PC-3 (cell line): ENCODE measurements around the gene FAM107B. TPM values are rescaled to one million over a fixed set of nuclear protein-coding genes. Genes with fewer than 3 reads are reported as not detected.

Source experiments
- ATAC-seq: fragments of 200-7000 bp; cut with Tn5 transposase; 2 replicates; pipeline ENCODE4 v1.9.1; 2020; ENCODE audit warnings: mild to moderate bottlenecking, moderate library complexity
- BruUV-seq: library from RNA; stranded (reverse); fragments of 400-500 nt; replicated peaks from 2 replicates; lab custom pipeline; 2021; lab: Mats Ljungman, UMichigan
- CTCF ChIA-PET: fragments of 300-600 bp; sonication (Branson Sonifier 250); formaldehyde crosslinking; loops from one replicate; lab custom pipeline; 2022; ENCODE audit warnings: antibody characterized with exemption; lab: Charles Lee
- POLR2A ChIA-PET: fragments of 300-600 bp; sonication (Branson Sonifier 250); formaldehyde crosslinking; loops from one replicate; lab custom pipeline; 2022; ENCODE audit warnings: antibody characterized with exemption; ENCODE audit not compliant: unreplicated experiment; lab: Charles Lee
- DNase-seq: peaks from one replicate; pipeline ENCODE4 v3.0.0-alpha.2; 2015
- H2AFZ ChIP-seq: fragments of 300-600 bp; sonication (generic); 2 replicates; pipeline ENCODE4 v1.6.0; 2016; ENCODE audit warnings: antibody characterized with exemption, low read length
- H3F3A ChIP-seq: fragments of 300-600 bp; sonication (generic); one replicate; pipeline ENCODE4 v1.6.0; 2017; ENCODE audit warnings: antibody characterized with exemption, low read length, control low read depth, mild to moderate bottlenecking; ENCODE audit not compliant: unreplicated experiment
- H3K27ac ChIP-seq: fragments of 300-600 bp; sonication (generic); 2 replicates; pipeline ENCODE4 v1.5.1; 2016; ENCODE audit warnings: mild to moderate bottlenecking, low read length
- H3K27me3 ChIP-seq: fragments of 300-600 bp; sonication (generic); 2 replicates; pipeline ENCODE4 v1.6.1; 2016; ENCODE audit warnings: low read length, mixed read lengths
- H3K36me3 ChIP-seq: fragments of 300-600 bp; sonication (generic); 2 replicates; pipeline ENCODE4 v1.6.1; 2016; ENCODE audit warnings: low read depth, mixed run types, low read length, mixed read lengths
- H3K4me1 ChIP-seq: fragments of 300-600 bp; sonication (generic); 2 replicates; pipeline ENCODE4 v1.5.1; 2016; ENCODE audit warnings: low read length; ENCODE audit not compliant: insufficient read depth
- H3K4me2 ChIP-seq: fragments of 300-600 bp; sonication (generic); 2 replicates; pipeline ENCODE4 v1.6.0; 2016; ENCODE audit warnings: low read length
- H3K4me3 ChIP-seq: fragments of 300-600 bp; sonication (generic); 2 replicates; pipeline ENCODE4 v1.5.1; 2016; ENCODE audit warnings: mild to moderate bottlenecking, low read length, mixed read lengths
- H3K79me2 ChIP-seq: fragments of 300-600 bp; sonication (generic); 2 replicates; pipeline ENCODE4 v1.6.1; 2017; ENCODE audit warnings: low read length, mixed read lengths
- H3K9ac ChIP-seq: fragments of 300-600 bp; sonication (generic); 2 replicates; pipeline ENCODE4 v1.6.0; 2016; ENCODE audit warnings: mild to moderate bottlenecking, low read length
- H3K9me2 ChIP-seq: fragments of 300-600 bp; sonication (generic); replicated peaks from 2 replicates; pipeline ENCODE4 v1.6.1; 2016; ENCODE audit warnings: mixed run types, low read length, mixed read lengths
- H3K9me3 ChIP-seq: fragments of 300-600 bp; sonication (generic); 2 replicates; pipeline ENCODE4 v1.6.1; 2016; ENCODE audit warnings: low read length, mixed read lengths
- H4K20me1 ChIP-seq: fragments of 300-600 bp; sonication (generic); 2 replicates; pipeline ENCODE4 v1.6.1; 2016; ENCODE audit warnings: low read length, mixed read lengths
- CTCF ChIP-seq: fragments of 300-600 bp; sonication (generic); conservative IDR thresholded peaks from 2 replicates; pipeline ENCODE4 v1.5.1; 2017; ENCODE audit warnings: antibody characterized with exemption, low read depth, mild to moderate bottlenecking, low read length
- EZH2 ChIP-seq: fragments of 300-600 bp; sonication (generic); IDR thresholded peaks from one replicate; pipeline ENCODE4 v1.6.1; 2017; ENCODE audit warnings: antibody characterized with exemption, mild to moderate bottlenecking, low read length; ENCODE audit not compliant: unreplicated experiment
- EZH2phosphoT487 ChIP-seq: fragments of 300-600 bp; sonication (generic); IDR thresholded peaks from 2 replicates; pipeline ENCODE4 v1.6.1; 2018; ENCODE audit warnings: mild to moderate bottlenecking, antibody characterized with exemption, low read length, borderline replicate concordance
- intact Hi-C: fragments of 100-400 bp; cut with micrococcal nuclease; formaldehyde crosslinking; loops from 2 replicates; pipeline ENCODE4 v1.9.0; 2023
- total RNA-seq: library from RNA; depleted of rRNA; stranded (reverse); fragments of >200 nt; gene quantifications from 2 replicates; pipeline ENCODE4 v1.2.3, GENCODE V29; 2014

FAM107B gene
- total RNA-seq, 1 experiment from 2014 or later = 36.6 TPM

- no peak for DNase-seq
- Histone ChIP-seq H4K20me1 (peaks cover under 1% of the 10 kb centered on the region; the same call in 1 of the 2 replicates), H3K27me3 (no peaks in the 10 kb centered on the region), H3K9me3 (no peaks in the 10 kb centered on the region), H3K4me3 (no peak overlapping the region), H3K4me2 (no peak overlapping the region), H3F3A (no peaks in the 10 kb centered on the region), H3K4me1 (peaks cover 20% of the 10 kb centered on the region), H3K27ac (no peak overlapping the region), H3K9me2 (no peaks in the 10 kb centered on the region), H3K79me2 (peaks cover 86% of the 10 kb centered on the region), H3K9ac (no peak overlapping the region), H3K36me3 (peaks cover 23% of the 10 kb centered on the region), H2AFZ (no peak overlapping the region)
- TF ChIP-seq EZH2 = no peak
- no peak for TF ChIP-seq EZH2phosphoT487
- no peak for TF ChIP-seq CTCF
- ChIA-PET POLR2A (no interaction called here), CTCF (no interaction called here)
- no TSS peak for BruUV-seq
- ATAC-seq = no peak
- intact Hi-C loops = no loop called here
Measured at GRCh38 chr10:14595526-14596182, 179.0 kb downstream of the FAM107B start.

GRCh38 chr10:14594878-14595525 lies 179.7 kb downstream of the FAM107B start:
- Histone ChIP-seq H3K4me1 (peaks cover 21% of the 10 kb centered on the region), H4K20me1 (no peaks in the 10 kb centered on the region), H3K27me3 (no peaks in the 10 kb centered on the region), H3K9me2 (no peaks in the 10 kb centered on the region), H3K4me2 (no peak overlapping the region), H2AFZ (no peak overlapping the region), H3K9ac (no peak overlapping the region), H3K4me3 (no peak overlapping the region), H3K27ac (no peak overlapping the region), H3K36me3 (peaks cover 26% of the 10 kb centered on the region), H3K79me2 (peaks cover 86% of the 10 kb centered on the region), H3F3A (no peaks in the 10 kb centered on the region), H3K9me3 (no peaks in the 10 kb centered on the region)
- TF ChIP-seq EZH2phosphoT487 = no peak
- TF ChIP-seq EZH2 = no peak
- no peak for DNase-seq
- intact Hi-C loops = no loop called here
- no TSS peak for BruUV-seq
- ChIA-PET CTCF (no interaction called here), POLR2A (no interaction called here)
- ATAC-seq = no peak

GRCh38 chr10:14593806-14594205 lies 180.9 kb downstream of the FAM107B start:
- ChIA-PET POLR2A (no interaction called here), CTCF (no interaction called here)
- Histone ChIP-seq H3K9ac (no peak overlapping the region), H3K27ac (no peak overlapping the region), H2AFZ (no peak overlapping the region), H3F3A (no peaks in the 10 kb centered on the region), H3K4me2 (no peak overlapping the region), H3K9me2 (no peaks in the 10 kb centered on the region), H3K9me3 (no peaks in the 10 kb centered on the region), H3K79me2 (peaks cover 84% of the 10 kb centered on the region), H3K36me3 (peaks cover 22% of the 10 kb centered on the region), H3K4me3 (no peak overlapping the region), H3K27me3 (no peaks in the 10 kb centered on the region), H3K4me1 (peaks cover 33% of the 10 kb centered on the region), H4K20me1 (no peaks in the 10 kb centered on the region)
- ATAC-seq (no peak), DNase-seq (no peak)
- intact Hi-C loops = no loop called here
- TF ChIP-seq EZH2phosphoT487 (no peak), CTCF (no peak), EZH2 (no peak)
- no TSS peak for BruUV-seq
